GM12872 (cell line): ENCODE results near the gene MAT2B.

Experiments used
- CTCF ChIP-seq: IDR thresholded peaks from 3 replicates; pipeline ENCODE4 v1.5.1; 2011; ENCODE audit warnings: low read depth, mild to moderate bottlenecking, low read length, moderate library complexity; ENCODE audit not compliant: insufficient read depth

The MAT2B gene

GRCh38 chr5:163489745-163490075, 15.7 kb upstream of the MAT2B start:
- no peak for TF ChIP-seq CTCF

- no peak for TF ChIP-seq CTCF
These were observed 9.1 kb upstream of the MAT2B start for GRCh38 chr5:163496286-163496685.

- TF ChIP-seq CTCF, result no peak
These were observed 8.1 kb upstream of the MAT2B start for GRCh38 chr5:163497315-163497714.

- no peak for TF ChIP-seq CTCF
These were observed 6.5 kb upstream of the MAT2B start for GRCh38 chr5:163498886-163499285.

- no peak for TF ChIP-seq CTCF
These were observed 2.9 kb upstream of the MAT2B start for GRCh38 chr5:163502521-163502920.

GRCh38 chr5:163503106-163504078, 2.0 kb upstream of the MAT2B start:
- TF ChIP-seq CTCF, result peak; percentile 51

- TF ChIP-seq CTCF, result no peak
These were observed 1.1 kb upstream of the MAT2B start for GRCh38 chr5:163504079-163504931.
